GM23338 (cell line): Measurements from ENCODE around the gene SLC35B4. TPM values are rescaled to one million over a fixed set of nuclear protein-coding genes. Genes with fewer than 3 reads are reported as not detected.

Experiments
- ATAC-seq: fragments of 200-7000 bp; cut with Tn5 transposase; 3 replicates; pipeline ENCODE4 v1.9.1; 2020
- DNase-seq: peaks from one replicate; pipeline ENCODE4 v3.0.0-alpha.2; 2015; ENCODE audit warnings: low spot score
- H2AFZ ChIP-seq: fragments of 200-600 bp; sonication (generic); 2 replicates; pipeline ENCODE4 v1.8.0; 2016; ENCODE audit warnings: antibody characterized with exemption, mild to moderate bottlenecking, moderate library complexity
- H3F3A ChIP-seq: fragments of 200-600 bp; sonication (generic); replicated peaks from 2 replicates; pipeline ENCODE4 v1.8.0; 2017; ENCODE audit warnings: antibody characterized with exemption, mixed run types, low read depth
- H3K27ac ChIP-seq: fragments of 200-600 bp; sonication (generic); 2 replicates; pipeline ENCODE4 v1.6.1; 2016; ENCODE audit warnings: low read depth
- H3K27me3 ChIP-seq: fragments of 200-600 bp; sonication (generic); 2 replicates; pipeline ENCODE4 v1.8.0; 2016; ENCODE audit warnings: mild to moderate bottlenecking, mixed run types, moderate library complexity; ENCODE audit not compliant: insufficient read depth
- H3K36me3 ChIP-seq: fragments of 200-600 bp; sonication (generic); 2 replicates; pipeline ENCODE4 v1.8.0; 2016; ENCODE audit warnings: mild to moderate bottlenecking; ENCODE audit not compliant: insufficient read depth
- H3K4me1 ChIP-seq: fragments of 200-600 bp; sonication (generic); 2 replicates; pipeline ENCODE4 v1.8.0; 2016; ENCODE audit warnings: mild to moderate bottlenecking, moderate library complexity; ENCODE audit not compliant: insufficient read depth
- H3K4me2 ChIP-seq: fragments of 200-600 bp; sonication (generic); 2 replicates; pipeline ENCODE4 v1.7.1; 2017; ENCODE audit warnings: mixed run types
- H3K4me3 ChIP-seq: fragments of 200-600 bp; sonication (generic); 2 replicates; pipeline ENCODE4 v1.6.1; 2016; ENCODE audit warnings: mixed run types
- H3K79me2 ChIP-seq: fragments of 200-600 bp; sonication (generic); replicated peaks from 2 replicates; pipeline ENCODE4 v1.8.0; 2017; ENCODE audit warnings: mild to moderate bottlenecking; ENCODE audit not compliant: insufficient read depth
- H3K9me2 ChIP-seq: fragments of 200-600 bp; sonication (generic); 2 replicates; pipeline ENCODE4 v1.8.0; 2017; ENCODE audit not compliant: insufficient read depth
- H4K20me1 ChIP-seq: fragments of 200-600 bp; sonication (generic); replicated peaks from 2 replicates; pipeline ENCODE4 v1.8.0; 2017; ENCODE audit warnings: mild to moderate bottlenecking; ENCODE audit not compliant: insufficient read depth
- H3K27ac Mint-ChIP-seq: 2 replicates; pipeline ENCODE4 v1.8.0; 2020; ENCODE audit warnings: inconsistent platforms, mild to moderate bottlenecking, moderate library complexity, mixed read lengths
- H3K27me3 Mint-ChIP-seq: 3 replicates; pipeline ENCODE4 v1.8.0; 2022; ENCODE audit warnings: low read depth, mild to moderate bottlenecking, moderate library complexity, mixed read lengths, inconsistent platforms; ENCODE audit not compliant: insufficient read depth, poor library complexity
- H3K36me3 Mint-ChIP-seq: 3 replicates; pipeline ENCODE4 v1.8.0; 2021; ENCODE audit warnings: low read depth, mild to moderate bottlenecking, inconsistent platforms, moderate library complexity, mixed read lengths
- H3K4me1 Mint-ChIP-seq: 3 replicates; pipeline ENCODE4 v1.8.0; 2020; ENCODE audit warnings: mild to moderate bottlenecking, inconsistent platforms, mixed read lengths
- H3K4me3 Mint-ChIP-seq: 3 replicates; pipeline ENCODE4 v1.8.0; 2021; ENCODE audit warnings: moderate library complexity, mild to moderate bottlenecking, inconsistent platforms, mixed read lengths
- H3K9me3 Mint-ChIP-seq: 3 replicates; pipeline ENCODE4 v1.8.0; 2020; ENCODE audit warnings: moderate library complexity, mild to moderate bottlenecking, inconsistent platforms, mixed read lengths
- CREB1 ChIP-seq: fragments of 250-450 bp; sonication (Bioruptor Pico); IDR thresholded peaks from 2 replicates; pipeline ENCODE4 v1.5.0; 2020; ENCODE audit warnings: low read depth, mild to moderate bottlenecking, moderate library complexity
- EZH2 ChIP-seq: fragments of 200-600 bp; sonication (generic); IDR thresholded peaks from one replicate; pipeline ENCODE4 v1.8.0; 2017; ENCODE audit warnings: antibody characterized with exemption, mild to moderate bottlenecking, low read depth; ENCODE audit not compliant: unreplicated experiment
- EZH2phosphoT487 ChIP-seq: fragments of 200-600 bp; sonication (generic); IDR thresholded peaks from one replicate; pipeline ENCODE4 v1.8.1; 2018; ENCODE audit warnings: antibody characterized with exemption; ENCODE audit not compliant: unreplicated experiment
- JUNB ChIP-seq: IDR thresholded peaks from one replicate; pipeline ENCODE4 v1.6.1; 2016; ENCODE audit warnings: antibody characterized with exemption; ENCODE audit not compliant: unreplicated experiment
- NANOG ChIP-seq: IDR thresholded peaks from 2 replicates; pipeline ENCODE4 v1.6.1; 2016; ENCODE audit warnings: antibody characterized with exemption, borderline replicate concordance
- POLR2AphosphoS5 ChIP-seq: IDR thresholded peaks from 2 replicates; pipeline ENCODE4 v1.6.1; 2016; ENCODE audit warnings: antibody characterized with exemption, low read depth
- REST ChIP-seq: IDR thresholded peaks from one replicate; pipeline ENCODE4 v1.6.1; 2018; ENCODE audit warnings: antibody characterized with exemption; ENCODE audit not compliant: unreplicated experiment
- STAT1 ChIP-seq: IDR thresholded peaks from one replicate; pipeline ENCODE4 v1.6.1; 2016; ENCODE audit warnings: antibody characterized with exemption; ENCODE audit not compliant: unreplicated experiment
- ZNF114 ChIP-seq: fragments of 250-450 bp; sonication (Bioruptor Pico); IDR thresholded peaks from 2 replicates; pipeline ENCODE4 v1.5.0; 2020; ENCODE audit warnings: mild to moderate bottlenecking, moderate library complexity
- ZNF331 ChIP-seq: fragments of 250-450 bp; sonication (Bioruptor Pico); IDR thresholded peaks from 2 replicates; pipeline ENCODE4 v1.5.0; 2020; ENCODE audit warnings: low read depth, mild to moderate bottlenecking, moderate library complexity
- ZNF462 ChIP-seq: fragments of 250-450 bp; sonication (Bioruptor Pico); IDR thresholded peaks from 2 replicates; pipeline ENCODE4 v1.5.0; 2020; ENCODE audit warnings: mild to moderate bottlenecking, moderate library complexity
- polyA plus RNA-seq: library from polyadenylated mRNA; unstranded; fragments of >200 nt; fragmentation: Nextera tagmentation; extraction: Ambion mirVana; gene quantifications from 2 replicates; pipeline ENCODE4 v1.2.1, GENCODE V29; 2016
- total RNA-seq: library from RNA; depleted of rRNA; stranded (reverse); fragments of >200 nt; shearing (Covaris generic); gene quantifications from 2 replicates; pipeline ENCODE4 v1.2.3, GENCODE V29; 2014
- TF ChIP-seq, protein P1 (sequence below), 2 experiments: fragments of 200-600 bp in 1 of 2; sonication (generic) in 1 of 2; conservative IDR thresholded peaks; 2 replicates each; pipeline versions ENCODE4 v1.5.1 to v1.6.1; 2016 to 2017; ENCODE audit warnings: antibody characterized with exemption in 2 of 2, low read depth in 2 of 2, mild to moderate bottlenecking in 2 of 2, moderate library complexity in 1 of 2
- TF ChIP-seq, protein P2 (sequence below): IDR thresholded peaks from 2 replicates; pipeline ENCODE4 v1.6.1; 2016; ENCODE audit warnings: antibody characterized with exemption

Gene SLC35B4
- total and polyA plus RNA-seq, 2 experiments from 2014 or later, result 22.6 to 29.7 TPM

- TF ChIP-seq EZH2, result no peak
- TF ChIP-seq NANOG, result no peak
- no peak for TF ChIP-seq REST
- TF ChIP-seq CREB1 (CRISPR knock-in tag), result no peak
- TF ChIP-seq ZNF331 (CRISPR knock-in tag), result no peak
- no peak for TF ChIP-seq EZH2phosphoT487
- no peak for TF ChIP-seq JUNB
- TF ChIP-seq ZNF114 (CRISPR knock-in tag), result no peak
- TF ChIP-seq, protein P1, sequence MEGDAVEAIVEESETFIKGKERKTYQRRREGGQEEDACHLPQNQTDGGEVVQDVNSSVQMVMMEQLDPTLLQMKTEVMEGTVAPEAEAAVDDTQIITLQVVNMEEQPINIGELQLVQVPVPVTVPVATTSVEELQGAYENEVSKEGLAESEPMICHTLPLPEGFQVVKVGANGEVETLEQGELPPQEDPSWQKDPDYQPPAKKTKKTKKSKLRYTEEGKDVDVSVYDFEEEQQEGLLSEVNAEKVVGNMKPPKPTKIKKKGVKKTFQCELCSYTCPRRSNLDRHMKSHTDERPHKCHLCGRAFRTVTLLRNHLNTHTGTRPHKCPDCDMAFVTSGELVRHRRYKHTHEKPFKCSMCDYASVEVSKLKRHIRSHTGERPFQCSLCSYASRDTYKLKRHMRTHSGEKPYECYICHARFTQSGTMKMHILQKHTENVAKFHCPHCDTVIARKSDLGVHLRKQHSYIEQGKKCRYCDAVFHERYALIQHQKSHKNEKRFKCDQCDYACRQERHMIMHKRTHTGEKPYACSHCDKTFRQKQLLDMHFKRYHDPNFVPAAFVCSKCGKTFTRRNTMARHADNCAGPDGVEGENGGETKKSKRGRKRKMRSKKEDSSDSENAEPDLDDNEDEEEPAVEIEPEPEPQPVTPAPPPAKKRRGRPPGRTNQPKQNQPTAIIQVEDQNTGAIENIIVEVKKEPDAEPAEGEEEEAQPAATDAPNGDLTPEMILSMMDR (conservative IDR thresholded peaks at IDR 0.05; ENCODE audit: low read depth in 2 of 2), result no peak
- TF ChIP-seq, protein P2, sequence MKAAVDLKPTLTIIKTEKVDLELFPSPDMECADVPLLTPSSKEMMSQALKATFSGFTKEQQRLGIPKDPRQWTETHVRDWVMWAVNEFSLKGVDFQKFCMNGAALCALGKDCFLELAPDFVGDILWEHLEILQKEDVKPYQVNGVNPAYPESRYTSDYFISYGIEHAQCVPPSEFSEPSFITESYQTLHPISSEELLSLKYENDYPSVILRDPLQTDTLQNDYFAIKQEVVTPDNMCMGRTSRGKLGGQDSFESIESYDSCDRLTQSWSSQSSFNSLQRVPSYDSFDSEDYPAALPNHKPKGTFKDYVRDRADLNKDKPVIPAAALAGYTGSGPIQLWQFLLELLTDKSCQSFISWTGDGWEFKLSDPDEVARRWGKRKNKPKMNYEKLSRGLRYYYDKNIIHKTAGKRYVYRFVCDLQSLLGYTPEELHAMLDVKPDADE, result no peak
- no peak for TF ChIP-seq POLR2AphosphoS5
- no peak for TF ChIP-seq STAT1
- no peak for TF ChIP-seq ZNF462 (CRISPR knock-in tag)
- no peak overlapping the region for H3K27ac Mint-ChIP-seq
- no peaks in the 10 kb centered on the region for H3K27me3 ChIP-seq
Observed at GRCh38 chr7:134328900-134329299, 12.2 kb upstream of the SLC35B4 start.

More at GRCh38 chr7:134328900-134329299, 12.2 kb upstream of the SLC35B4 start:
- Mint-ChIP-seq H3K4me1 (no peaks in the 10 kb centered on the region), H3K9me3 (no peaks in the 10 kb centered on the region), H3K36me3 (no peaks in the 10 kb centered on the region), H3K4me3 (no peak overlapping the region), H3K27me3 (no peaks in the 10 kb centered on the region)
- H2AFZ ChIP-seq, result no peak overlapping the region
- no peak overlapping the region for H3K27ac ChIP-seq
- no peaks in the 10 kb centered on the region for H3K4me1 ChIP-seq
- H3K9me2 ChIP-seq, result no peaks in the 10 kb centered on the region
- H3K79me2 ChIP-seq, result no peaks in the 10 kb centered on the region
- H3F3A ChIP-seq, result no peaks in the 10 kb centered on the region
- ATAC-seq, result no peak
- H3K4me2 ChIP-seq, result no peak overlapping the region
- H3K4me3 ChIP-seq, result no peak overlapping the region
- no peak for DNase-seq
- no peaks in the 10 kb centered on the region for H4K20me1 ChIP-seq
- H3K36me3 ChIP-seq, result no peaks in the 10 kb centered on the region
